GM18498 (cell line): ENCODE results near the gene CYP46A1.
"Not testable (repeated sequence)": the region's sequence is repeated elsewhere in the genome, so short reads cannot be mapped to it uniquely, and the experiment has no call there.

Experiments used
- ATAC-seq: cut with Tn5 transposase; IDR thresholded peaks from one replicate; pipeline ENCODE4 v1.9.1; 2021; ENCODE audit warnings: mild to moderate bottlenecking, moderate library complexity; ENCODE audit not compliant: unreplicated experiment

Gene CYP46A1

DNA sequence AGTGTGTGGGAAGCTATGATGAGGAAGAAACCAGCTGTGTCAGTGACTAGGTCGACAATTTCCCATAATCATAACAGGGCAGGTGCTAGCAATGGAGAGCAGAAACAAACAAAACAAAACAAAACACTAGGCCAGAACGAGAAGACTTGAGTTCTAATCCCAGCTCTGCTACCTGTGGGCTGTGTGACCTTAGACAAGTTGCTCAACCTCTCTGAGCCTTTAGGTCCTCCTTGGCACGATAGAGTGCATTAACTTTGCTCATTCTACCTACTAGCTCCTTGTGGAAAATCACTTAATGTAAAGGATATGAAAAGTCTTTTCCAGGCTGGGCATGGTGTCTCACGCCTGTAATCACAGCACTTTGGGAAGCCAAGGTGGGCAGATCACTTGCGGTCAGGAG is 27.9 kb upstream of the CYP46A1 start:
- ATAC-seq, result no peak

DNA sequence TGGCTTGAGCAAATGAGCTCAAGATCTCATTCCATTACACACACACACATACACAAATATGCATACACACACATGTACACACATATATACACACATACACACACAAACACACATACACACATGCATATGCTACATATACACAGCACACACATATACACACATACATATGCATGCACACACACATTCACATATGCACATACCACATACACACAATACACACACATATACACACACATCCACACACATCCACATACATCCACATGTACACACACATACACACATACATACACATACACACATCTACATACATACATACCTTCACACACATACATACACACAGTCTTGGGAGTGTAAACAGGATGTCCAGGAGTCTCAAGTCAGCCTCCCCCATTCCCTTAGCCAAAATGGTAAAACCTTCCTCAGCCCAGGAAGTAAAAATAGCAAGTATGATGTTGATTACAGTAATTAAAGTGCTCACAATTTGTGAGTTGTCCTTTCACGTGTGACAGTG is 26.4 kb upstream of the CYP46A1 start:
- ATAC-seq, result no peak

DNA sequence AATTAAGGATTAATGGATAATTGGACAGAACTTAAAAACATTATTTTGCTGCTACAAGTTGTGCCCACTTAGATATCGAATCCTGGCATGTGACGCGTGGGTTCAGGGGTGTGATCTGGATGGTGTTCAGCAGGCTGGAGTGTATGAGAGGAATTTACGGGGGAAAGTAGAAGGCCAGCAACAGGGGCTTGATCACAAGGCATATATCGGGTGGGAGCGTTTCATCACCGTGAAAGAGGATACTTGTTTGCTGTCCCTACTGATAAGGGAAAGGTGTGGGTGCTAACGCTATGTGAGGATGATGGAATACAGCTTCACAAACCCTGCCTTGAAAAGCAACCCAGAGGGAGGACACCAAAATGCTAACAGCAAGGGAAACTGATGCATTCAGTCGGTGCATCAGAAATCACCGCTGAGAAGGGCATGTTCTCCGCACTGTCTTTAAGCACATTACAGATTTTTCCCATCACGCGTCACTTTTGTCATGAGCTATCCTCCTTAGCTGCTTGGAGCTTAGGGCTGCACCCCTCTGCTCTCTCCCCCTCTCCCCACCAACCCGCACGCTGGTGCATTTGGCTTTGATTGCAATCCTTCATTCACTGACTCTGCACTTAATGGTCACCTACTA is 25.8 kb upstream of the CYP46A1 start:
- no peak for ATAC-seq

DNA sequence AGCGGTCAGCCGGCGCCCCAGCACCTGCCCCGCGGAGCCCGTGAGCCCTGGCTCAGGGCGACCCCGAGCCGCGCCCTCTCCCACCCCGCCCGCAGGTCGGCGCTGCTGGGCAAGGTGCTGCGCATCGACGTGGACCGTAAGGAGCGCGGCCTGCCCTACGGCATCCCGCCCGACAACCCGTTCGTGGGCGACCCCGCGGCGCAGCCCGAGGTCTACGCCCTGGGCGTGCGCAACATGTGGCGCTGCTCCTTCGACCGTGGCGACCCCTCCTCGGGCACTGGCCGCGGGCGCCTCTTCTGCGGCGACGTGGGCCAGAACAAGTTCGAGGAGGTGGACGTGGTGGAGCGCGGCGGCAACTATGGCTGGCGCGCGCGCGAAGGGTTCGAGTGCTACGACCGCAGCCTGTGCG is 24.8 kb upstream of the CYP46A1 start:
- no peak for ATAC-seq

DNA sequence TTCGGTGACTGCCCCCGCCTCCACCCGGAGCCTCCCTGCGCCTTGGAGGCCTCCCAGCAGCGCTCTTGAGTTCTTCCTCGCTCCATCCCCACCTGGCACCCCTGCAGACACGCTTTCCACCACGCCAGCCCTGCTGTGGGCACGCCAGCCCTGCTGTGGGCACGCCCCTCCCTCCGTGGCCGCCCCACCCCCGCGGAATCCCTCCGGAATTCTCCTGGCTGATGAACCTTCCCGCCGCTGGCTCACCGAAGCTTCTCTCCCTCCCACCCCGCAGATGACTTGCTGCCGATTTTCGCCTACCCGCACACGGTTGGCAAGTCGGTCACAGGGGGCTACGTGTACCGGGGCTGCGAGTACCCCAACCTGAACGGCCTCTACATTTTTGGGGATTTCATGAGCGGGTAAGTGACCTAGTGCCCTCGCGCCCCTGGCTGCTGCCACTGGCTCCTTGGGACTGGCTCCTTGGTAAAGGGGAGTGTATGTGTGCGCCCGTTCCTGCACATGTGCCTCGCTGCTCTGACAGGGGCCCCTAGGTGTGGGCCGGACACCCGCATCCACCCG is 24.0 kb upstream of the CYP46A1 start:
- ATAC-seq, result no peak

DNA sequence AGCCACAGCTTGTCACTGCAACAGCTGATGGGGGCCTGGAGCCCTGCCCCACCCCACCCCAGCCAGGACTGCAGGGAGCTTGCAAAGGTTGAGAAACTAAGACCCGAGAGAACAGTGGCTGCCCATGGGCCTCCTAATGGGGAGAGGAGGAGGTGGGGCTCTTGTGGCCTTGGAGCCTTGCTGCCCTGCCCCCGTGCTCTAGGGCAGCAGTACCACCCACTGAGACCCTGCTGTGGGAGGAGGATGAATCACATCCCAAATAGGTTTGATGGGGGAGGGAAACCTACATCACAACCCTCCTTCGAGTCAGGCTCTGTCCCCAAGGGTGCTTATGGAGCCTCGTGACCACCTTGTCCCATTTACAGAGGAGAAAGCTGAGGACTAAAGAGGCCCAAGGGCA is 23.3 kb upstream of the CYP46A1 start:
- no peak for ATAC-seq

DNA sequence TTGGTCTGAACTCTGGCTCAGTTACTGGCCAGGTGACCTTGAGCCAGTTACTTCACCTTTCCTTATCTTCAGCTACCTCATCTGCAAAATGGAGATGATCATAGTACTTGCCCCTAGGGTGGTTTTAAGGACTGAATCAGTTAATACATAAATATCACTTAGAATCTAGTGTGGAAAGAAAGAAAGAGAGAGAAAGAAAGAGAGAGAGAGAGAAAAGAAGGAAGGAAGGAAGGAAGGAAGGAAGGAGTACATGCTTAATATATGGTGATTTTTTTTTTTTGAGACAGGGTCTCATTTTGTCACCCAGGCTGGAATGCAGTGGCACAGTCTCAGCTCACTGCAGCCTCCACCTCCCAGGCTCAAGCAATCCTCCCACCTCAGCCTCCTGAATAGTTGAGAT is 22.9 kb upstream of the CYP46A1 start:
- ATAC-seq, result not testable (repeated sequence)

DNA sequence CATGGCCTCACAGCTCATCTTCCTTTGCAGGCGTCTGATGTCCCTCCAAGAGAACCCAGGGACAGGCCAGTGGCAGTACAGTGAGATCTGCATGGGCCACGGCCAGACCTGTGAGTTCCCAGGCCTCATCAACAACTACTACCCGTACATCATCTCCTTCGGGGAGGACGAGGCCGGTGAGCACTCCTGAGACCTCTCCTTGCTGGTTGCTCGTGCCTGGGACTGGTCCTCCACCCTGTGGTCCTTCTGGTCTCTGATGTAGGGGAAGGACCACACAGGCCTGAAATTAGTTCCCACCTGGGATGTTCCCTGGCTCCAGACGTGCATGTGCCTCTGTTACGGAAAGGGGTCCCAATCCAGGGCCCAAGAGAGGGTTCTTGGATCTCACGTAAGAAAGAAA is 21.3 kb upstream of the CYP46A1 start:
- ATAC-seq, result no peak

DNA sequence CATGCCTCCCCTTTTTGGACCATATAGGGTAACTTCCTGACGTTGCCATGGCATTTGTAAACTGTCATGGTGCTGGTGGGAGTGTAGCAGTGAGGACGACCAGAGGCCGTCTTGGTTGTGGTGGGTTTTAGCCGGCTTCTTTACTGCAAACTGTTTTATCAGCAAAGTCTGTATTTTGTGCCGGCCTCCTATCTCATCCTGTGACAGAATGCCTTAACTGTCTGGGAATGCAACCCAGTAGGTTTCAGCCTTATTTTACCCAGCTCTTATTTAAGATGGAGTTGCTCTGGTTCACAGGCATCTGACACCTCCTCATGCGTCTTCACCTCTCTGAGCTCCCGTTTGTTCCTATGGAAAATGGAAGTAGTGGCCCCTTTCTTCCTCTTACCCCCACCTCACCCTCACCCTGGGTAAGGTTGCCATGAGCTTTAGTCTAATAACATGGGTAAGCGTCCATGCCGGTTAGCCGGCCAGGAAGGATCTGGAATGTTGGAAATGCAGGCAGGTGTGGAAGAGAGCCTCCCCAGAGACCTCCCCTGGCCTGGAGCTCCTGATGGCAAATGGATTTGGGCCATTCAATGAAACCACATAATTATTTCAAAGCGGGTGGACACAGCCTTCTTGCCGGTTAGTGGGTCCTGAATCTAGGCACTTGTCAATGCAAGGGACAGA is 20.6 kb upstream of the CYP46A1 start:
- no peak for ATAC-seq

DNA sequence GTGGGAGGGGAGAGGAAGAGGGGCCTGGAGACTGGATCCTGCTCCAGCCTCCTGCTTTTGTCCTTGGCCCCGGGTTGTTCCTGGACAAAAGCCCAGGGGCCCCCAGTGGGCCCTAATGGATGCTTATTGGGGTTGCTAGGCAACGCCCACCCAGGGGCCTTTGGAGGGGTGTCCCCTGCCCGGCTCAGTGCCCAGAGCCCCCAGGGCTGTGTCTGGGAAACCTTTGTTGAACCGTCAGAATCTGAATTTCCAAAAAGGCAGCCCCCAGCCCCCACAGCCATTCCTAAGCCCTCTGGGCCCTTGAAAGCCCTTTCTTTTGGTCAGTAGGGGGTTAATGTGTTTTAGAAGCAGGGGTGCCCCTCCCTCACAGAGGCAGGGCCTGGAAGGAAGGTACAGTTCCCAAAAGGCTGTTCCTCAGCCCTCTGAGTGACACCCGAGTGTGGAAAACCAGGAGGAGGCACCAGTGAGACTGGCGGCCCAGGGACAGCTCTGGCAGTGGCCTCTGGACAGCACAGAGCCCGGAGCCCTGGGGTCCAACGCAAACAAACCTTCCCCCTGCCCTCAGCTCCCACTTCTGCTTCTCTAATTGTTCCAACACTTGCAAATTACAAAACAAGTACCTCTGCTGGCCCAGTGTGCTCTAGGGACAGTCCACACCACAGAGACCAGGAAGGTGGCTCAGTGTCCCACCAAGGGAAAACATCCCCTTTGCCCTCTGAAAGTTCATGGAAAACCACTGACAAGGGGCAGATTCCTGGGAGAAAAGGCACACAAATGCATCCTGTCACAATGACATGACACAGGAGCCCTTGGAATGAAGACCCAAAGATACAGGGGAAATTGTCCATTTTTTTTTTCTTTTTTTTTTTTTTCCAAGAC is 19.8 kb upstream of the CYP46A1 start:
- ATAC-seq, result no peak

DNA sequence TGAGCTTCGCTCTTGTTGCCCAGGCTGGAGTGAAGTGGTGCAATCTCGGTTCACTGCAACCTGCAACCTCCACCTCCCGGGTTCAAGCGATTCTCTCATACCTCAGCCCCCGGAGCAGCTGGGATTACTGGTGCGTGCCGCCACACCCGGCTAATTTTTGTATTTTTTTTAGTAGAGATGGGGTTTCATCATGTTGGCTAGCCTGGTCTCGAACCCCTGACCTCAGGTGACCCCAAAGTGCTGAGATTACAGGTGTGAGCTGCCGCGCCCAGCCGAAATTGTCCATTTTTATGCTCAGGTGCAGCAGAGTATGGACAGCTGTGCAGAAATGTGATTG is 19.2 kb upstream of the CYP46A1 start:
- no peak for ATAC-seq

DNA sequence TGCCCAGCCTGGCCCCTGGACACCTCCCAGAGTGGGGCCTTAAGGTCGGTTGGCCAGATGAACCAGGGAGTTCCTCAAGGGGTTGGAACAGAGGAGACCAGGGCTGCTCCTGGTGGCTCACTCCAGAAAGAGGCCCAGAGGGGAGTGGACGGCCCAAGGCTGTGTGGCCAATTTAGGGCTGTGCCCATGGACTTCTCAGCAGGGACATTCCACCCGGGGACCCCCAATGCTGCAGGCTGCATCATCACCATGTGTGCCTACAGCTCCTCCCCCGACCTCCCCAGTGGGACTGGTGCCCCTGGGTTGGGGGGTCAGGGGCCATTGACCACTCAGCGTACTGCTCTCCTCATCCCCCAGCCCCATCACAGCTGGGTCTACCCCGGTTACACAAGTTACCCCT is 17.6 kb upstream of the CYP46A1 start:
- no peak for ATAC-seq

DNA sequence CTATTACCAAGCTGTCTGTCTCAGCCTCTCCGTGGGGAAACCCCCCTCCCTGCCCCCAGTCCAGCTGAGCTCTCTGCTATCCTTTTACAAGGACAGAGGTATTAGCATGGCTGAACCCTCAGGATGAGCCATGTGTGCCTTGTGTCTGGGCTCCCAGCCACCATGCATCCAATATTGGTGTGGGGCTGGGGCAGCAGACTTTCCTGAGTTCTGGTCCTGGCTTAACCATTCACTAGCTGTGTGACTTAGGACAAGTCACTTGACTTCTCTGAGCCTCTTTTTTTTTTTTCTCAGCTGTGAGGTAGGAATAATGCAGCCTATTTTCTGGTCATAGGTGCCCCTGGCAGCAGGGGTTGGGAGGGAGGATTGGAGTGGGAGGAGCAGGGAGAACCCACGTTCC is 17.1 kb upstream of the CYP46A1 start:
- no peak for ATAC-seq

DNA sequence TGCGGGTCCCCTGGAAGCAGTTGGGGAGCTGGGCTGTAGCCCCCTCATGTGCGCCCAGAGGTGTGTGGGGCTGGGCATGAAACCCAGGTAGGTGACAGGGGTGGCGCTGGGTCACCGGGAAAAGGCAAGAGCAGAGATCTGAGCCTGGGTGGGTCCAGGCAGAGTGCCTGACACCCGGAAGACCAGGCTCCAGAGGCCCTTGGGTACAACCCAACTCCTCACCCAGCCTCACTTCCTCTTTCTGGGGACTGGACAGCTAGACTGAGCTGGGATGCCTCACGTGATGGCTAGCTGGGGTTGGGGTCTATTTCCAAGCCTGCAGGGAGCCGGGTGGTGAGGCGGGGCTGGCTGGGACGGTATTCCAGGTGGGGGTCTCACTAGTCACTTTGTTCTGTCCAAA is 16.3 kb upstream of the CYP46A1 start:
- no peak for ATAC-seq

DNA sequence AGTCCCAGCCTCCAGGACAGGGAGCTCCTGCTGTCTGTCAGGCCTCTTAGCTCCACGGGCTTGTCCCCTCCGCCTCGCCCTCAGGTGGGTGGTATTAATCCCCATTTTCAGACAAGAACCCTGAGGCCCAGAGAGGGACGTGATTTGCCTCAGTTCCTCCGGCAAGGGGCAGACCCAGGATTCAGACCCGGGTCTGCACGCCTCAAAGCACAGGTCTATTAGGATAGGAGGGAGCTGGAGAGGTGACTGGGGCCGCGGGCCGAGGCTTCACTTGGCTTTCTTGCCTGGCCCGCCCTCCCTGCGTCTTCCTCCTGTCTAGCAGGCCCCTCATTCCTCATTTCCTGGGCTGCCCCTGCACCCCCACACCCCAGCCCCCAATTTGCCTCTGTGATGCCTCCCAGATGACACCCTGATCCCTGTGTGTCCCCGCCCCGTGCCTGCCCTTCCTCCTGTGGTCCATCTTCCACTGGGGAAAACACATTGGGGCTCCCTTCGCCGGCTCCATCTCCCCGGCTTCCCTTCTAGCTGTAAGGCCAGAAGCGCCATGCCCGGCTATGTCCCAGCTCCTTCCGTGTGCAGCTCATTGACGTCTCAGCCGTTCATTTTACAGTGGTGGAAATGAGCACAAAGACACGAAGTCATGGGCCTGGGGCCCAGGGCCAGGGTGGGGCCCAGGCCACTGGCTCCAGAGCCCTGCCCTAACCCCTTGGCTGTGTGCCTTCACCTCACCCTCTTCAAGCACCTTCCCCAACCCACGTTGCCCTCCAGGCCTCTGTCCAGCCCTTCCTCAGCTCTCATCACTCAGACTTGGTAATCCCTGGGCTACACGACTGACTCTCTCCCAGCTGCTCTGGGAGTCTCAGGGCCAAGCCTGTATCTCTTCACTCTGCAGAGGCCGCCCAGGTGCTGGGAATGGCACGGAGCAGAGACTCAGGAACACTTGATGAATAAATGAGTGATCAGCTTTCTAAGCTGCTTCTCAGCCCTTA is 15.5 kb upstream of the CYP46A1 start:
- ATAC-seq, result no peak

DNA sequence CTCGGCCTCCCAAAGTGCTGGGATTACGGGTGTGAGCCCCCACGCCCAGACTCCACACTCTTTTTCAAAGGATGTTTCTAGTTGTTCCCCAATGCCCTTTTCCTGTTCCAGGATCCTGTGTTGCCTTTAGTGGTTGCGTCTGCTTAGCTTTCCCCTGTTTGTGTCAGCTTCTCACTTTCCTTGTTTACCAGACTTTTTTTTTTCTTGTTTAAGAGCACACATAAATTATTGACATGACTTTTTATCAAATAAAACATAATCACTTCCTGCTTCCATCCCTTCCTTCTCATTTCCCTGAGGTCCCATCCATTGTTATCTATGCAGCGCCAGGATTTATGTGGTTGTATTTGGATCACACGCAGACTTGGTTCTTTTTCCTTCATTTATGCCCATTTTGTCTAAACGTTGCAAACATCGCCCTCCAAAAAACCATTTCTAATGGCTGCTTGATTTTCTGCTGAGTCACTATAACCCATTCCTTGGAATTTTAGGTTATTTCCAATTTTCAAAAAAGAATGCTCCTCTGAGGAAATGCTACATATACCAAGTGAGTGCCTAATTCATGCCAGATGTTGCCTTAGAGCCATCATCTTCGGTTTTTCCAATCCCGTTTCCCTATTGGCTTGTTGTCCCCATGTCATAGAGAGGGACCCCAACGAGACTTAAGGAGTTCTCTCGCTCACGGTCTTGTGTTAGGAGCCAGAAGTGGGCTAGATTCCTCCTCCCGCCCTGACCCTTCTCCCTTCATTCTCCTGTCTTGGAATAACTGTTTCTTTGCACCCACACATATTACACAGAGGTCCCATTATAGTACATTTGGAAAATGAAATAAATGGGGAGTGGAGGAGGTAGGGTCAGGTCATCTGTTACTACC is 13.5 kb upstream of the CYP46A1 start:
- no peak for ATAC-seq

DNA sequence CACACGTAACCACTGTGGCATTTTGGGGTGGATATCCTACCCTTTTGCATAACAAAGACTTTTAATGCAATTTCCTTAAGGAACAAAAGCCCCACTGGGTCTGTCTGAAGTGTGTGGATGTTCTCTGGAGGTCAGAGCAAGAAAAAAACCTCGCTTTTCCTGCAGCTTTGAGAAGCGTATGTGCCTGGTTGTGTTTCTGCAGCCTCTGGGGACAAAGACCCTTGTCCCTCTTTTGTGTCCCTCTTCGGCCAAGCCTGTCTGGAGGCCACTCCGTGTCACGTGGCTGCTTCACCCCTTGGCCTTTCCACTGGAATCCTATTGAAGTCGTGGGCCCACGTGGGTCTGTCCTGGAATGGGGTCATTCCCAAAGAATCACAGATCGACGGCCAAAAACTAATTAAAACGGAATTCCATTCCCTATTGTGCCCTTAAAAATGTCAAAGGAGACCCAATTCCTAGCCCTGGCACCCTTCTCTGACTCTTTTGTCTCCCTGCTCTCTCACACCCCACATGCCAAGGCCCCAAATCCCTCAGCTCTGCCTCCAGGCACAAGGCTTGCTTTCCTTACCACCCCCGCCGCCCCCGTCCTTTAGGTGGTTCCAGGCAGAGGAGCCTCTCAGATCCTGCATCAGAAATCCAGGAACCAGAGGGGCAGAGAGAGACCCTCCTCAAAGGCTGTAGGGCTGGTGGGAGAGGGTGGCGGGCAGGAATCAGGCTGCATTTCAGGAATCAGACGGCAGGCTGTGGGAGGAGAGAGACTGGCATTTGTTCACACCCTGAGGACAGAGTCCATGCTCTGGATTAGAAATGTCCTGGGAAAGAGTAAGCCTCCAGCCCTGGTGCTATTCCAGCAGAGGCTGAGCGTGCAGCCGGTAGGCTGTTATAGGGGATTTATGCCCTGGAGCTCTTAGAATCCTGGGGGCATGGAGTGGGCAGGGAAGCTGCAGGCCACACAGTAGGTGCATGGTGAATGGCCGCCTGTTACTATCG is 12.6 kb upstream of the CYP46A1 start:
- ATAC-seq, result no peak
